CD4-positive, CD25-positive, alpha-beta regulatory T cell (primary cell): ENCODE data around the gene RPA3. TPM values are rescaled to one million over a fixed set of nuclear protein-coding genes. Genes with fewer than 3 reads are reported as not detected.

Experiments
- ATAC-seq, 2 donors: fragments of 150-1000 bp; cut with Tn5 transposase; one replicate each; pipeline ENCODE4 v1.10.0; 2021; ENCODE audit warnings: low read depth in 2 of 2, moderate number of reproducible peaks in 2 of 2, moderate library complexity in 1 of 2
- DNase-seq, 3 donors: peaks; one replicate each; pipeline versions ENCODE4 v3.0.0 to v3.0.0-alpha.2; 2012 to 2022; ENCODE audit warnings: mixed read lengths in 1 of 3
- H3K27ac ChIP-seq: one replicate; pipeline ENCODE4 v1.7.0; 2013; ENCODE audit warnings: mild to moderate bottlenecking, low read length; ENCODE audit not compliant: insufficient read depth, poor library complexity, severe bottlenecking
- H3K27me3 ChIP-seq: one replicate; pipeline ENCODE4 v1.7.0; 2013; ENCODE audit warnings: low read length; ENCODE audit not compliant: control insufficient read depth, insufficient read depth
- H3K36me3 ChIP-seq: one replicate; pipeline ENCODE4 v1.7.0; 2013; ENCODE audit warnings: mild to moderate bottlenecking, low read length, moderate library complexity; ENCODE audit not compliant: control insufficient read depth, insufficient read depth
- H3K4me1 ChIP-seq: 2 replicates; pipeline ENCODE4 v1.7.0; 2013; ENCODE audit warnings: mild to moderate bottlenecking, low read length; ENCODE audit not compliant: insufficient read depth, control insufficient read depth, poor library complexity, severe bottlenecking
- H3K4me3 ChIP-seq: one replicate; pipeline ENCODE4 v1.7.0; 2013; ENCODE audit warnings: low read depth, mild to moderate bottlenecking, low read length, moderate library complexity
- H3K9me3 ChIP-seq, 2 experiments: 1 replicate in 1 of 2; 2 replicates in 1 of 2; pipeline ENCODE4 v1.7.0; 2013; ENCODE audit warnings: low read length in 2 of 2, mild to moderate bottlenecking in 1 of 2, moderate library complexity in 1 of 2; ENCODE audit not compliant: control insufficient read depth in 2 of 2
- H3K27ac Mint-ChIP-seq, 3 donors: one replicate each; pipeline ENCODE4 v1.8.0; 2020 to 2022; ENCODE audit warnings: mild to moderate bottlenecking in 3 of 3, mixed read lengths in 3 of 3, moderate library complexity in 2 of 3
- H3K27me3 Mint-ChIP-seq: one replicate; pipeline ENCODE4 v1.8.0; 2022; ENCODE audit warnings: mild to moderate bottlenecking, mixed read lengths
- H3K36me3 Mint-ChIP-seq: one replicate; pipeline ENCODE4 v1.8.0; 2020; ENCODE audit warnings: mixed read lengths
- H3K4me1 Mint-ChIP-seq, 4 donors: one replicate each; pipeline ENCODE4 v1.8.0; 2020 to 2022; ENCODE audit warnings: mixed read lengths in 4 of 4, mild to moderate bottlenecking in 1 of 4
- H3K4me3 Mint-ChIP-seq, 4 donors: one replicate each; pipeline ENCODE4 v1.8.0; 2020 to 2022; ENCODE audit warnings: mild to moderate bottlenecking in 4 of 4, mixed read lengths in 4 of 4, moderate library complexity in 3 of 4
- H3K9me3 Mint-ChIP-seq, 7 donors: one replicate each; pipeline ENCODE4 v1.8.0; 2020 to 2022; ENCODE audit warnings: mixed read lengths in 7 of 7, mild to moderate bottlenecking in 3 of 7, moderate library complexity in 2 of 7
- polyA plus RNA-seq, 4 donors: library from polyadenylated mRNA; unstranded; fragments of 300-500 nt; fragmentation: Illumina TruSeq; gene quantifications; one replicate each; pipeline ENCODE4 v1.2.3, GENCODE V29; 2021
- total RNA-seq: library from RNA; stranded (reverse); gene quantifications from one replicate; pipeline ENCODE4 v1.2.3, GENCODE V29; 2022

RPA3 gene
- total and polyA plus RNA-seq, 5 donors from 2014 or later, result 29.9 to 138 (median 106) TPM

DNA sequence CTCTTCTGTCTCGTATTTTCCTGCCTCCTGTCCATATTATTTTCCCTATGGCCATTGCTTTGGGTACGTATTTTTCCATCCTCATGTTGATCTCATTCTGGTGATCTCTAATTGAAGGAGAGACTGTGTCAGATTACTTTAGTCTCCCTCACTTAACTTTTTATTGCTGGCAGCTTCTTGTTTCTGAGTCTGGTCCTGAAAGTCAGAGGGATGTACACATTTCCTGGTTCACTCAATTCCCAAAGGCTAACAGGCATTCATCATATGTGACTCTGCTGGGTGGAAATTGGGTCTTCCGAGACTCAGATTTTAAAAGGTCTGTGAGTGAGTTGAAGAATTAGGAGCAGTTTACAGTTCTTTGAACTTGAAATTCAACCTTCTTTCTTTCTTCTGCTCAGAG, 66.9 kb downstream of the RPA3 start:
- Mint-ChIP-seq H3K27ac (peak overlapping the region in 2 of 3 donors; percentile 12 to 48), H3K4me3 (no peak overlapping the region), H3K27me3 (no peaks in the 10 kb centered on the region), H3K36me3 (peaks cover 22% of the 10 kb centered on the region), H3K9me3 (no peaks in the 10 kb centered on the region), H3K4me1 (peaks cover 31 to 59% (median 50%) of the 10 kb centered on the region in 4 donors)
- ATAC-seq (no peak), DNase-seq (no peak)
- Histone ChIP-seq H3K4me1 (peaks cover 6% of the 10 kb centered on the region), H3K9me3 (no peaks in the 10 kb centered on the region), H3K4me3 (no peak overlapping the region), H3K27me3 (no peaks in the 10 kb centered on the region), H3K27ac (no peak overlapping the region), H3K36me3 (no peaks in the 10 kb centered on the region)

DNA sequence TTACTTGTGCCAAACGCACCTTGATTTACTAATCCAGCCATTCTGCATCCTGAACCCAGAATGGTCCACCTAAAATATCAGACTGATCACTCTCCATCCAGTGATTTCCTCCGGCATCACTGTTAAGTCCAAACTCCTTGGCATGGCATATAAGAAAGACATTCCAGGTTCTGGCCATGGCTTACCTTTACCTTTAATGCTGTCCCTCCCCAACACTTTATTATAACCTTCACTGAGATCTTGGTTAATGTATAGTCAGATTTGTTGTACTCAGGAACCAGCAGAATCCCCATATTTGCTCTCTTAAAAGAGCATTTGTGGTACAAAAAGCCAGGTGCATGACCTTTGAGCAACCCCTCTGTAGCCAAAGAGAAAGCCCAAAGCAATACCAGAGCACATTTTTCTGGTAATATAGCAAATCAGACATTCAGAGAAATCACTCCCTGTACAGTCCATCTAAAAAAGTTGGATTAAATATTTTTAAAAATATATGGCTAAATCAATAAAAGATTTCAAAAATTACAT, 67.7 kb downstream of the RPA3 start:
- no peak overlapping the region for H3K27ac ChIP-seq
- H3K4me3 ChIP-seq, result no peak overlapping the region
- Mint-ChIP-seq H3K4me3 (no peak overlapping the region), H3K36me3 (peaks cover 18% of the 10 kb centered on the region), H3K27me3 (no peaks in the 10 kb centered on the region), H3K4me1 (peaks cover 33 to 64% (median 52%) of the 10 kb centered on the region in 4 donors), H3K9me3 (no peaks in the 10 kb centered on the region), H3K27ac (peak overlapping the region in 1 of 3 donors; percentile 48)
- no peaks in the 10 kb centered on the region for H3K36me3 ChIP-seq
- no peaks in the 10 kb centered on the region for H3K27me3 ChIP-seq
- H3K9me3 ChIP-seq, result no peaks in the 10 kb centered on the region
- H3K4me1 ChIP-seq, result peaks cover 6% of the 10 kb centered on the region
- ATAC-seq (no peak), DNase-seq (no peak)

DNA sequence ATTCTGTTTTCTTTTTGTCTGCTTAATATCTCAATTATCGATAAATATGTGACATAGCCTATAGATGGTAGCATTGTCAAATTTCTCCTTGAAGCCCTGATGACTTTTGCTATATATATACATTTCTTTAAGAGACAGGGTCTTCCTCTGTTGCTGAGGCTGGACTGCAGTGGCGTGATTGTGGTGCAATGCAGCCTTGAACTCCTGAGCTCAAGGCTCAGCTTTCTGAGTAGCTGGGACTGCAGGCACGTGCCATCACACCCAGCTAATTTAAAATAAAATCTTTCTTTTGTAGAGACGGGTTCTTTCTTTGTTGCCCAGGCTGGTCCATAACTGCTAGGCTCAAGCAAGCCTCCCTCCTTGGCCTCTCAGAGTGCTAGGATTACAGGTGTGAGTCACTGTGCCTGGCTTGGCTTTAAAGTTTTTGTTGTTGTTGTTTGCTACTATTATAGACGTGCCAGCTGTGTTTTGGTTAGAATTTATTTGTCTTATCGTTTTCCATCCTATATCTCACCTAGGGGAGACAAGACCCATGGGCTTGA, 70.8 kb downstream of the RPA3 start:
- Histone ChIP-seq H3K27ac (no peak overlapping the region), H3K4me1 (peaks cover 6% of the 10 kb centered on the region), H3K27me3 (no peaks in the 10 kb centered on the region), H3K36me3 (no peaks in the 10 kb centered on the region), H3K9me3 (no peaks in the 10 kb centered on the region), H3K4me3 (no peak overlapping the region)
- H3K4me3 Mint-ChIP-seq, result no peak overlapping the region
- H3K9me3 Mint-ChIP-seq, result no peaks in the 10 kb centered on the region
- H3K27ac Mint-ChIP-seq, result peak overlapping the region in 1 of 3 donors; percentile 73
- peaks cover 35% of the 10 kb centered on the region for H3K36me3 Mint-ChIP-seq
- no peaks in the 10 kb centered on the region for H3K27me3 Mint-ChIP-seq
- no peak for ATAC-seq
- peaks cover 25 to 77% (median 52%) of the 10 kb centered on the region in 4 donors for H3K4me1 Mint-ChIP-seq
- DNase-seq, result no peak

DNA sequence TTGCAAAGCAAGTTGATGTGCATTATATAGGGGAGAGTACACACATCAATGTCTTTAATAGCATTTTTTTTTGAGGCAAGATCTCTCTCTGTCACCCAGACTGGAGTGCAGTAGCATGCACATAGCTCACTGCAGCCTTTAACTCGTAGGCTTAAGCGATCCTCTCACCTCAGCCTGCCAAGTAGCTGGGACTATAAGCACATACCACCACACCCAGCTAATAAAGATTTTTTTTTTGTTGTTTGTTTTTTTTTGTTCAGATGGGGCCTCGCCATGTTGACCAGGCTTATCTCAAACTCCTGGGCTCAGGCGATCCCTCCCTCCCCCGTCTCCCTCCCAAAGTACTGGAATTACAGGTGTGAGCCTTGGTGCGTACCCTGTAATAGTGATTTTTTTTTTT, 76.3 kb downstream of the RPA3 start:
- H3K4me1 ChIP-seq, result peaks cover 15% of the 10 kb centered on the region
- H3K4me3 Mint-ChIP-seq, result peak overlapping the region; percentile 93 to 99 (median 96)
- peak overlapping the region; percentile 92 for H3K4me3 ChIP-seq
- no peaks in the 10 kb centered on the region for H3K27me3 Mint-ChIP-seq
- ATAC-seq, result no peak
- no peak overlapping the region for H3K27ac ChIP-seq
- no peaks in the 10 kb centered on the region for H3K9me3 Mint-ChIP-seq
- peaks cover 18 to 75% (median 41%) of the 10 kb centered on the region in 4 donors for H3K4me1 Mint-ChIP-seq
- H3K27me3 ChIP-seq, result no peaks in the 10 kb centered on the region
- no peak for DNase-seq
- peak overlapping the region in 2 of 3 donors; percentile 96 to 100 for H3K27ac Mint-ChIP-seq
- H3K9me3 ChIP-seq, result no peaks in the 10 kb centered on the region
- peaks cover 6% of the 10 kb centered on the region for H3K36me3 ChIP-seq
- peaks cover 28% of the 10 kb centered on the region for H3K36me3 Mint-ChIP-seq

DNA sequence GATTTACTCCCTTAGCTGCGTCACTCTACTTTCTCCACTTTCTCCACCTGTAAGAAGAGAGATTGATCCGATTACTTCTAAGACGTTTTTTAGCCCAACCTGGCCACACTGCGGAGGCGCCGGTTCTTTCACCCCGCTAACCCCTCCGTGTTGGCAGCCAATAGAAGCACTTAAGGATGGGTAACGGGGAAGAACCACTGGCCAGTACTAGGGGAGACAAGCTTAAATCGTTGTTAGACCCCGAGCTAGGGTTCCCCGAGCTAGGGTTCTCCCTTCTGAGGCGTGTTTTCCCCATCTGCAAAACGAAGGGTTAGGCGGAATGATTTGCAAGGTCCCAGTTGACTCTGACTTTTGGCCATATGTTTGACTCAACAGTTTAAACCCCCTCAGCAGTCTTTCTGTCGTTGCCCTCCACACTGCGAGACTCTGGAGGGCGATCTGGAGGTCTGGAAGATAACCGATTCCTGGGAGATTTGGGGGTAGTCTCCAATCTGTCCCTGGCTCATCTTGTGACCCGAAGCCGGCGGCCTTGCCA, 77.2 kb downstream of the RPA3 start:
- H3K27me3 ChIP-seq, result no peaks in the 10 kb centered on the region
- Mint-ChIP-seq H3K4me3 (peak overlapping the region; percentile 93 to 99 (median 96)), H3K4me1 (peaks cover 18 to 69% (median 39%) of the 10 kb centered on the region in 4 donors), H3K27ac (peak overlapping the region; percentile 96 to 100 (median 99)), H3K36me3 (peaks cover 27% of the 10 kb centered on the region), H3K27me3 (no peaks in the 10 kb centered on the region), H3K9me3 (no peaks in the 10 kb centered on the region)
- no peak for DNase-seq
- H3K9me3 ChIP-seq, result no peaks in the 10 kb centered on the region
- H3K4me1 ChIP-seq, result peaks cover 15% of the 10 kb centered on the region
- H3K36me3 ChIP-seq, result peaks cover 14% of the 10 kb centered on the region
- peak overlapping the region; percentile 92 for H3K4me3 ChIP-seq
- ATAC-seq, result peak; percentile 1
- peak overlapping the region; percentile 99 for H3K27ac ChIP-seq

DNA sequence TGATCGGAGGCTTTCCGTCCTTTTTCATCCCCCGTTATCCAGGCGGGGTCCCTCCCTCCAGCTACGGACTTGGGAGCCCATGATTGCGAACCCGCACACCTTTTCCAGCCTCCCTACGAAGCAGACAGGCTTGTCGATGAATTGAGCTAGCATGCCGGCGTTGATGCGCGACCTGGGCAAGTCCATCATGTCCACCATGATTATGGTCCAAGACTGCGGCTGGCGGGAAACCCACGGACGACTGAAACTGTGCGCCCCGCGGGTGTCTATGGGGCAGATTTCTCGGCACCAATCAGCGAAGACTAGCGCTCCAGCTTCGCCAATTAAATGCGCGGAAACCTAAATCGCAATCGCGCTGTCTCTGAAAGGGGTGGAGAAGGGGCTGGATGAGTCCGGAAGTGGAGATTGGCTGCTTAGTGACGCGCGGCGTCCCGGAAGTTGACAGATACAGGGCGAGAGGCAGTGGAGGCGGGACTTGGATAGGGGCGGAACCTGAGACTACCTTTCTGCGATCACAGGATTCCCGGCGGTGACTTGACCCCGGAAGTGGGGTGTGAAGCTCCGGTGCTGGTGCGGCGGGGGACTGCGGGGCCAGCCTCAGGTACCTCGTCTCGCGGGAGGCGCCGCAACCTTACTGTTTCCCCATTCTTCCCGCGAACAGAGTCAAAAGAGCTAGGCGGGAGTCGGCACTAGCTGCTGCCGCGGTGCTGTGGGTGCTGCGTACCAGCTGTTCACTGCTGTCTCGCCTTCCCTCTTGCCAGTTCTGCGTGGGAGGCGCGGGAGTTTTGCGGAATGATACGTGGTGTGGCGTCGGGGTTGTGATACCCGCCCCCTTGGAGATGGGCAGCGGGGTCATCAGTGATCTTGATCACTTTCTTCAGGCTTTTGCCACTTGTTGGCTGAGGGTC, 77.9 kb downstream of the RPA3 start, which contains the start of gene UMAD1:
TSS of gene UMAD1 (plus strand) at position 532 of the 908 bp plus-strand sequence. CDS start 32,620 bp downstream, outside the sequence.
- Mint-ChIP-seq H3K27ac (peak within 1 kb of the TSS; percentile 96 to 100 (median 99)), H3K4me1 (peaks cover 13 to 62% (median 35%) of the 10 kb centered on the region in 4 donors), H3K9me3 (no peaks in the 10 kb centered on the region), H3K36me3 (peaks cover 28% of the 10 kb centered on the region), H3K27me3 (no peaks in the 10 kb centered on the region), H3K4me3 (peak within 1 kb of the TSS; percentile 93 to 99 (median 96))
- no peaks in the 10 kb centered on the region for H3K9me3 ChIP-seq
- peak within 1 kb of the TSS; percentile 99 for H3K27ac ChIP-seq
- ATAC-seq, result peak; percentile 94 to 96
- H3K4me3 ChIP-seq, result peak within 1 kb of the TSS; percentile 92
- H3K36me3 ChIP-seq, result peaks cover 16% of the 10 kb centered on the region
- H3K27me3 ChIP-seq, result no peaks in the 10 kb centered on the region
- H3K4me1 ChIP-seq, result peaks cover 15% of the 10 kb centered on the region
- DNase-seq, result peak; percentile 99 to 100 (median 99)

DNA sequence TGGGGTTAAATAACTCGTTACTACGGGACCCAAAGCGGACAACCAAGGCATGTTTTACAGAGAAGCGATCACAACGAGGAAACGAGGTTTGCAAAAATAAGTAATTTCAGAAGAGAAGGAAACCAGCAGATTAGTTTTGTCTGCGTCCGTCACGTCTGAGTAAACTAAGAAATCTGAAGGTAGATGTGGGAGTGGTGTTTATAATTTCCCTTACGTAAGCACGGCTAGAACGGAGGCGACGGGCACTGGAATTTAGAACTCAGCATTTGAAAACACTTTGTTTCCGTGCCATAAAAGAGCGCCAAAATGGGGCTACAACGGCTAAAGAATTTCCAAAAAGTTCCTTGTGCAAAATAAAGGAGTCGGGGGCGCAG, 78.6 kb downstream of the RPA3 start:
- peaks cover 29% of the 10 kb centered on the region for H3K36me3 Mint-ChIP-seq
- DNase-seq, result peak; percentile 52 to 80 (median 78)
- peak; percentile 6 to 12 for ATAC-seq

More for the DNA sequence above, 78.6 kb downstream of the RPA3 start:
- peak overlapping the region; percentile 96 to 100 (median 99) for H3K27ac Mint-ChIP-seq
- Histone ChIP-seq H3K9me3 (no peaks in the 10 kb centered on the region), H3K36me3 (peaks cover 16% of the 10 kb centered on the region), H3K4me1 (peaks cover 15% of the 10 kb centered on the region), H3K27ac (peak overlapping the region; percentile 99), H3K27me3 (no peaks in the 10 kb centered on the region), H3K4me3 (peak overlapping the region; percentile 92)
- H3K9me3 Mint-ChIP-seq, result no peaks in the 10 kb centered on the region
- H3K4me1 Mint-ChIP-seq, result peaks cover 8 to 58% (median 34%) of the 10 kb centered on the region in 4 donors
- H3K4me3 Mint-ChIP-seq, result peak overlapping the region; percentile 93 to 99 (median 96)
- H3K27me3 Mint-ChIP-seq, result no peaks in the 10 kb centered on the region
